Activated B cell treated with CpG ODN at 0.5 μM for 24 hours (primary cell): ENCODE results near the gene SNX27. TPM values are rescaled to one million over a fixed set of nuclear protein-coding genes. Genes with fewer than 3 reads are reported as not detected.
"Not testable (repeated sequence)": the region's sequence is repeated elsewhere in the genome, so short reads cannot be mapped to it uniquely, and the experiment has no call there.

ENCODE experiments used
- ATAC-seq: fragments of 200-7000 bp; cut with Tn5 transposase; one replicate; pipeline ENCODE4 v1.10.0; 2021; ENCODE audit warnings: low read depth, mild to moderate bottlenecking, moderate library complexity
- CTCF ChIA-PET: fragments of 350-600 bp; sonication (Branson Sonifier 250); formaldehyde crosslinking; loops from one replicate; lab custom pipeline; 2021; ENCODE audit warnings: antibody characterized with exemption; lab: Charles Lee
- POLR2A ChIA-PET: fragments of 350-600 bp; sonication (Branson Sonifier 250); formaldehyde crosslinking; loops from one replicate; lab custom pipeline; 2021; ENCODE audit warnings: antibody characterized with exemption; lab: Charles Lee
- DNase-seq: peaks from one replicate; pipeline ENCODE4 v3.0.0; 2022
- H3K27ac Mint-ChIP-seq: one replicate; pipeline ENCODE4 v1.8.0; 2020; ENCODE audit warnings: mixed read lengths
- H3K27me3 Mint-ChIP-seq: one replicate; pipeline ENCODE4 v1.8.0; 2021; ENCODE audit warnings: mixed read lengths
- H3K36me3 Mint-ChIP-seq: one replicate; pipeline ENCODE4 v1.8.0; 2021; ENCODE audit warnings: low read depth, mixed read lengths
- H3K4me1 Mint-ChIP-seq: one replicate; pipeline ENCODE4 v1.8.0; 2021; ENCODE audit warnings: mixed read lengths
- H3K4me3 Mint-ChIP-seq: one replicate; pipeline ENCODE4 v1.8.0; 2020; ENCODE audit warnings: mild to moderate bottlenecking, mixed read lengths
- H3K9me3 Mint-ChIP-seq: one replicate; pipeline ENCODE4 v1.8.0; 2020; ENCODE audit warnings: mixed read lengths
- intact Hi-C: fragments of 100-400 bp; cut with micrococcal nuclease; formaldehyde crosslinking; loops from one replicate; pipeline ENCODE4 v1.15.1; 2024
- total RNA-seq: library from RNA; stranded (reverse); gene quantifications from 2 replicates; pipeline ENCODE4 v1.2.3, GENCODE V29; 2022
- TF ChIP-seq, protein P1 (sequence below): fragments of 200-600 bp; IDR thresholded peaks from one replicate; pipeline ENCODE4 v1.8.0; 2022; ENCODE audit warnings: antibody characterized with exemption, mild to moderate bottlenecking

The SNX27 gene
- total RNA-seq, 1 donor from 2014 or later: 27.6 TPM

DNA sequence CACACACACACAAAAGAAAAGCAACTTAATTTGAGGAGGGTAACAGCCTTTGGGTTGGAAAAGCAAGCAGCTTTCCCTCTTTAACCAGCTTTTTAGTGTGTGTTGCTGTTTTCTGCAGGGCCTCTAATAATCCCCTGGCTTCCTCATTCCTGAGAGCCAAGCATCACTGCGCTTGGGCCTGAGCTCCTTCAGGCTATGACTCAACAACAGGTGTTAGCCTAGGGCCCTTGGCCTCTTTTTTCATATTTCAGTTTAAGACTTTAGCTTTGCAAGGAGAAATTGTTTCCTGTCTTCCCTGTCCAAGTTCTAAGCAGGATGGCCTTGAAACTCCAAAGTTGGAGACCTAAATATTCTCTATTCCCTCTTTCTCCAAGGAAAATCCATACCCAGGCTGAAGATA lies 26.2 kb upstream of the SNX27 start:
- intact Hi-C loops: no loop called here
- H3K4me1 Mint-ChIP-seq: no peaks in the 10 kb centered on the region
- TF ChIP-seq, protein P1, sequence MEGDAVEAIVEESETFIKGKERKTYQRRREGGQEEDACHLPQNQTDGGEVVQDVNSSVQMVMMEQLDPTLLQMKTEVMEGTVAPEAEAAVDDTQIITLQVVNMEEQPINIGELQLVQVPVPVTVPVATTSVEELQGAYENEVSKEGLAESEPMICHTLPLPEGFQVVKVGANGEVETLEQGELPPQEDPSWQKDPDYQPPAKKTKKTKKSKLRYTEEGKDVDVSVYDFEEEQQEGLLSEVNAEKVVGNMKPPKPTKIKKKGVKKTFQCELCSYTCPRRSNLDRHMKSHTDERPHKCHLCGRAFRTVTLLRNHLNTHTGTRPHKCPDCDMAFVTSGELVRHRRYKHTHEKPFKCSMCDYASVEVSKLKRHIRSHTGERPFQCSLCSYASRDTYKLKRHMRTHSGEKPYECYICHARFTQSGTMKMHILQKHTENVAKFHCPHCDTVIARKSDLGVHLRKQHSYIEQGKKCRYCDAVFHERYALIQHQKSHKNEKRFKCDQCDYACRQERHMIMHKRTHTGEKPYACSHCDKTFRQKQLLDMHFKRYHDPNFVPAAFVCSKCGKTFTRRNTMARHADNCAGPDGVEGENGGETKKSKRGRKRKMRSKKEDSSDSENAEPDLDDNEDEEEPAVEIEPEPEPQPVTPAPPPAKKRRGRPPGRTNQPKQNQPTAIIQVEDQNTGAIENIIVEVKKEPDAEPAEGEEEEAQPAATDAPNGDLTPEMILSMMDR: no peak
- ChIA-PET CTCF (interaction anchor here (0.8 kb wide), 1 partner anchor 8 kb away, joined by 3 read pairs; no protein-coding TSS in a partner anchor), POLR2A (no interaction called here)
- H3K4me3 Mint-ChIP-seq: no peak overlapping the region
- H3K9me3 Mint-ChIP-seq: peaks cover 4% of the 10 kb centered on the region
- H3K36me3 Mint-ChIP-seq: no peaks in the 10 kb centered on the region
- DNase-seq (no peak), ATAC-seq (no peak)
- no peak overlapping the region for H3K27ac Mint-ChIP-seq
- H3K27me3 Mint-ChIP-seq: peaks cover 5% of the 10 kb centered on the region

DNA sequence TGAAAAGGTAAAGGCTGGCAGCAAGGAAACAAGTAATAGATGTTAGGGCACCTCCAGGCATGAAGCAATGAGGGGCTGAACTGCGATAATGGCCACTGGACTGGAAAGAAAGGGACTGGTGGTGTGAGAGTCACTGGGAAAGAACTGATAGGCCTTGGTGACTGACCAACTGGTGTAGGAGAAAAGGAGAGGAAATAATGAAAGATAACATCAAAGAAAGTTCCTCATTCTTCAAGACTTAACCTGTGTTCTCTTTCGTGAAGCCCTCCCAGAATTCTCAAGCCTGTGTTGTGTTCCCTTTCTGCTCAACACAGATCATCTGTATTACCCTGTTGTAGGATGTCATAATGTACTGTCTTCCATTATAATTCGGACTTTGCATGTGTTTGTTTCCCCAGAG lies 20.9 kb upstream of the SNX27 start:
- H3K4me3 Mint-ChIP-seq: no peak overlapping the region
- intact Hi-C loops: loop anchor here (5.0 to 10.0 kb wide), 2 partner anchors 46 to 866 kb away; partner anchors contain the start of gene TUFT1
- no peak overlapping the region for H3K27ac Mint-ChIP-seq
- peaks cover 11% of the 10 kb centered on the region for H3K27me3 Mint-ChIP-seq
- ATAC-seq (no peak), DNase-seq (no peak)
- TF ChIP-seq, protein P1: no peak
- peaks cover 10% of the 10 kb centered on the region for H3K4me1 Mint-ChIP-seq
- peaks cover 12% of the 10 kb centered on the region for H3K9me3 Mint-ChIP-seq
- ChIA-PET POLR2A (interaction anchor here (0.6 kb wide), 1 partner anchor 291 kb away, joined by 4 read pairs; no protein-coding TSS in a partner anchor), CTCF (no interaction called here)
- H3K36me3 Mint-ChIP-seq: no peaks in the 10 kb centered on the region

DNA sequence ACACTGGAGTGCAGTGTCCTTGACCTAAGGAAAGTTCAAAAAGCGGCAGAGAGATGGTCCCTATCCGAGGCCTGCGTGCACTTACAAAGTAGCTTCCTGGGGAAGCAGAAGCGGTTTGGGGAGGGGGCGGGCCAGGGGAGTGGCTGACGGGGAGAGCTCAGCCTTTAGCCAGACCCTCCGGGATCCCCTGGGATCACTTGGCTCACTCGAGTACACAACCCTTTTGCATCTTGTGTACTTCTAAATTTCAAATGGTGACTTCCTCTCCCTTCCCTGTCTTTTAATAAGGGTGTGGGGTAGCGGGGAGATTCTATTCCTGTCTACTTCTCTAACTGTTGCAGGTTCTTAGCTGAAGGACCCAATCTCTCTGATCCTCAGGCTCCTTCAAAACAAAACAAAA lies 18.1 kb upstream of the SNX27 start:
- ChIA-PET CTCF (interaction anchor here (0.7 to 2.3 kb wide), 17 partner anchors 8 to 416 kb away, joined by 3 to 11 read pairs (median 4); no protein-coding TSS in a partner anchor), POLR2A (no interaction called here)
- intact Hi-C loops: loop anchor here (1.0 to 10.0 kb wide), 6 partner anchors 17 to 864 kb away; partner anchors contain the start of gene TUFT1
- H3K36me3 Mint-ChIP-seq: no peaks in the 10 kb centered on the region
- no peak overlapping the region for H3K27ac Mint-ChIP-seq
- peaks cover 10% of the 10 kb centered on the region for H3K4me1 Mint-ChIP-seq
- H3K9me3 Mint-ChIP-seq: peaks cover 12% of the 10 kb centered on the region
- no peak for DNase-seq
- peak overlapping the region; percentile 69 for H3K4me3 Mint-ChIP-seq
- H3K27me3 Mint-ChIP-seq: peaks cover 11% of the 10 kb centered on the region
- TF ChIP-seq, protein P1: no peak
- peak; percentile 30 for ATAC-seq

DNA sequence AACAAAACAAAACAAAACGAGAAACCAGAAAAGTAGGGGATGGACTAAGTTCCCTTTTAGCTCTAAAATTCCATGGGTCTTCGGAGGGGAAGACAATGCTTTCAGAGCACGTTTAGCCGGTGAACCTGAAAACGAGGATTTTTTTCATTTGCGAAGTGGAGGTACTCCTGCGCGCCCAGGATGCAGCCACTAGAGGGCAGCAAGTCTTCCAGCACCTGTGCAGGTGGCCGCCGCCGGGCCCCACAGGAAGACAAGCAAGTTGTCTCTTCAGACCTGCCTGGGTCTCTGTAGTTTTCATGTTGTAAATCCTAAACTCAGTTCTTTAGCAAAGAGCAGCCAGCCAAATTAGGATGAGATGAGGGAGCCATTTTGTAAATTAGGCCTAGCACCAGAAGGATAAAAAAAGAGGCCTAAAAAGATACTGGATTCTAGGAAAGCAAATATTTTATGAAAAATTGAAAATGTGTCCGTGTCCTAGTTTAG lies 17.7 kb upstream of the SNX27 start:
- TF ChIP-seq, protein P1: peak; percentile 45
- ChIA-PET CTCF (interaction anchor here (0.7 to 2.3 kb wide), 18 partner anchors 8 to 416 kb away, joined by 3 to 11 read pairs (median 4); no protein-coding TSS in a partner anchor), POLR2A (no interaction called here)
- ATAC-seq (peak; percentile 97), DNase-seq (peak; percentile 66)
- Mint-ChIP-seq H3K27ac (peak overlapping the region; percentile 46), H3K36me3 (no peaks in the 10 kb centered on the region), H3K9me3 (peaks cover 12% of the 10 kb centered on the region), H3K27me3 (peaks cover 11% of the 10 kb centered on the region), H3K4me1 (peaks cover 10% of the 10 kb centered on the region), H3K4me3 (peak overlapping the region; percentile 69)
- intact Hi-C loops: loop anchor here (1.0 to 10.0 kb wide), 6 partner anchors 17 to 863 kb away; partner anchors contain the start of gene TUFT1

DNA sequence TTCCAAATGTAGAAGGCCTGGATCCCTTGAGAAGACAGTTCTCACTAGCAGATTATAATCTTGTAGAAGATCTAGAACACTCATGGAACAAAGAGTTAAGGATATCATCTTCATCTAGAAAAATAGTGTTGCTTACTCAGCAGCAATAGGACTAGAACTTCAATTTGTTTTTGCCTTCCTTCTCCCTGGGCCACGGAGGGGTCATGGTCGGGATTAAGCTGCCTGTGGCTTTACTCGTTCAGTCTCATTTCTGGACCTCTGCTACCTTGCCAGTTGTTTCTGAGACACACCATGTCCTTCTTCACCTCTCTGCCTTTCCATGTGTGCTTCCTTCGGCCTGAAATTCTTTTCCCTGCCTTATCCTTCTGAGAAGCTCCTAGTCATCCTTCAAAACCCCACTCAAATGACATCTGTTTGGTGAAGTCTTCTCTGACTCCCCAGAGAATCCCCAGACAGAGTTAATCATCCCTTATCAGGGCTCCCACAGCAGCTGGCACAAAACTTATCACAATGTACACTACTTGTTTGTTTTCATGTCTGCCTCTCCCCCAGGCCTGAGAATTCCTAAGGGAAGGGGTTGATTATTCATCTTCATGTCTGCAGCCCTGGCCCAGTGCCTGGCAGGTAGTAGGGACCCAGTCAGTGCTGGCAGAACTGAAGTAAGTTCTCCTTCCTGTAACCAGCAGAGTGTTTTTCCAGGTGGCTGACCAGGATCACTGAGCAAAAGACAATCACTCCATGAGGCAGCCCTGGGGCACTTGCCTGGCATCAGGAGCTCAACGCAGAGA lies 15.5 kb upstream of the SNX27 start:
- ChIA-PET CTCF (interaction anchor here (0.9 to 1.5 kb wide), 3 partner anchors 10 to 240 kb away, joined by 3 to 5 read pairs (median 3); no protein-coding TSS in a partner anchor), POLR2A (interaction anchor here (0.5 kb wide), 1 partner anchor 198 kb away, joined by 3 read pairs; no protein-coding TSS in a partner anchor)
- Mint-ChIP-seq H3K27ac (no peak overlapping the region), H3K27me3 (peaks cover 2% of the 10 kb centered on the region), H3K4me3 (no peak overlapping the region), H3K4me1 (peaks cover 10% of the 10 kb centered on the region), H3K36me3 (no peaks in the 10 kb centered on the region), H3K9me3 (peaks cover 2% of the 10 kb centered on the region)
- intact Hi-C loops: loop anchor here (10.0 kb wide), 1 partner anchor 52 kb away; the partner anchor contains the start of gene TUFT1
- no peak for ATAC-seq
- no peak for DNase-seq
- TF ChIP-seq, protein P1: no peak

DNA sequence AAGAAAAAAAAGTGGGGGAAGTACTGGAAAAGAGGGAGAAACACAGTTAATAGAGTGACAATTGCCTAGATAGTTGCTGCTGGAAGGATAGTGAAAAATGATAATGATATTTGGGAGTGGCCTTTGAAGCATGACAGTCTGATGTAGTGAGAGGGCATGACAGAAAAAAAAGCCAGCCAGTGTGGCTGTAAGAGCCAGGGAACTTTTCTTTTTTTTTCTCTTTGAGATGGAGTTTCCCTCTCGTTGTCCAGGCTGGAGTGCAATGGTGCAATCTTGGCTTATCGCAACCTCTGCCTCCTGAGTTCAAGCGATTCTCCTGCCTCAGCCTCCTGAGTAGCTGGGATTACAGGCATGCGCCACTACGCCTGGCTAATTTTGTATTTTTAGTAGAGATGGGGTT lies 9.3 kb upstream of the SNX27 start:
- intact Hi-C loops, H3K9me3 Mint-ChIP-seq, H3K27ac Mint-ChIP-seq, ATAC-seq, CTCF ChIA-PET, H3K4me1 Mint-ChIP-seq, H3K4me3 Mint-ChIP-seq, DNase-seq, H3K36me3 Mint-ChIP-seq: not testable (repeated sequence)
- POLR2A ChIA-PET: interaction anchor here (0.7 kb wide), 1 partner anchor 1576 kb away, joined by 3 read pairs; no protein-coding TSS in a partner anchor
- H3K27me3 Mint-ChIP-seq: peaks cover 16% of the 10 kb centered on the region
